Keratinocyte (primary cell): ENCODE results near the gene BNIP5. TPM values are rescaled to one million over a fixed set of nuclear protein-coding genes. Genes with fewer than 3 reads are reported as not detected.
A peak's percentile ranks its signal among the peaks of the same experiment; 100 is the strongest.

Source experiments
- DNase-seq: peaks from one replicate; pipeline ENCODE4 v3.0.0-alpha.2; 2011; ENCODE audit warnings: low read depth, missing footprints, low spot score
- FAIRE-seq: peaks from 2 replicates; lab custom pipeline; 2011; peaks lifted over from hg19 to GRCh38; lab: Jason Lieb, UNC
- H2AFZ ChIP-seq: 2 replicates; pipeline ENCODE4 v1.6.0; 2012; ENCODE audit warnings: low read length, control low read depth, inconsistent platforms; ENCODE audit not compliant: control insufficient read depth
- H3K27ac ChIP-seq: 2 replicates; pipeline ENCODE4 v1.5.1; 2011; ENCODE audit warnings: low read length; ENCODE audit not compliant: control insufficient read depth, insufficient read depth
- H3K27me3 ChIP-seq: 3 replicates; pipeline ENCODE4 v1.6.0; 2011; ENCODE audit warnings: low read length; ENCODE audit not compliant: control insufficient read depth, insufficient read depth; ENCODE audit errors: extremely low read depth
- H3K36me3 ChIP-seq, 2 experiments: 2 replicates in 1 of 2; 3 replicates in 1 of 2; pipeline ENCODE4 v1.5.1; 2011; ENCODE audit warnings: low read length in 2 of 2, mild to moderate bottlenecking in 1 of 2; ENCODE audit not compliant: control insufficient read depth in 2 of 2, insufficient read depth in 2 of 2; ENCODE audit errors: extremely low read depth in 1 of 2
- H3K4me1 ChIP-seq: 3 replicates; pipeline ENCODE4 v1.5.1; 2011; ENCODE audit warnings: low read length; ENCODE audit not compliant: control insufficient read depth, insufficient read depth; ENCODE audit errors: extremely low read depth
- H3K4me2 ChIP-seq: 3 replicates; pipeline ENCODE4 v1.6.0; 2011; ENCODE audit warnings: low read depth, low read length; ENCODE audit not compliant: control insufficient read depth, insufficient read depth; ENCODE audit errors: extremely low read depth
- H3K4me3 ChIP-seq, 3 experiments: fragments of 200-600 bp in 1 of 3; sonication (generic) in 1 of 3; 2 replicates in 2 of 3; 3 replicates in 1 of 3; pipeline ENCODE4 v1.5.1; 2011 to 2016; ENCODE audit warnings: low read length in 3 of 3, mild to moderate bottlenecking in 3 of 3, control low read depth in 2 of 3, inconsistent platforms in 1 of 3, low read depth in 1 of 3, mixed read lengths in 1 of 3, mixed run types in 1 of 3, moderate library complexity in 1 of 3; ENCODE audit not compliant: control insufficient read depth in 2 of 3, insufficient read depth in 2 of 3; ENCODE audit errors: extremely low read depth in 1 of 3
- H3K79me2 ChIP-seq: 2 replicates; pipeline ENCODE4 v1.6.0; 2012; ENCODE audit warnings: low read length; ENCODE audit not compliant: control insufficient read depth, insufficient read depth
- H3K9ac ChIP-seq: 3 replicates; pipeline ENCODE4 v1.6.0; 2011; ENCODE audit warnings: low read length; ENCODE audit not compliant: control insufficient read depth, insufficient read depth; ENCODE audit errors: extremely low read depth
- H3K9me1 ChIP-seq: 3 replicates; pipeline ENCODE4 v1.6.0; 2011; ENCODE audit warnings: low read length; ENCODE audit not compliant: control insufficient read depth, insufficient read depth; ENCODE audit errors: extremely low read depth
- H3K9me3 ChIP-seq: 2 replicates; pipeline ENCODE4 v1.5.1; 2012; ENCODE audit warnings: low read depth, low read length; ENCODE audit not compliant: control insufficient read depth
- H4K20me1 ChIP-seq: 3 replicates; pipeline ENCODE4 v1.6.0; 2011; ENCODE audit warnings: low read length; ENCODE audit not compliant: control insufficient read depth, insufficient read depth; ENCODE audit errors: extremely low read depth
- CTCF ChIP-seq, 3 experiments: IDR thresholded peaks in 1 of 3; conservative IDR thresholded peaks in 1 of 3; optimal IDR thresholded peaks in 1 of 3; 2 replicates in 2 of 3; 3 replicates in 1 of 3; pipeline versions ENCODE3 to v1.5.1; 2011; ENCODE audit warnings: low read length in 3 of 3, mild to moderate bottlenecking in 3 of 3, moderate library complexity in 2 of 3, control low read depth in 1 of 3, inconsistent platforms in 1 of 3; ENCODE audit not compliant: insufficient read depth in 2 of 3; ENCODE audit errors: extremely low read depth in 1 of 3
- EZH2 ChIP-seq: IDR thresholded peaks from one replicate; pipeline ENCODE4 v1.6.1; 2012; ENCODE audit warnings: inconsistent platforms, mild to moderate bottlenecking, low read length, moderate library complexity
- dilution Hi-C: fragments of 300-500 bp; cut with MboI; formaldehyde crosslinking; loops from one replicate; pipeline ENCODE4 v1.7.0; 2020; ENCODE audit warnings: low sequenced_read_pairs; ENCODE audit not compliant: extremely low pct_ligation_motif_present
- polyA plus RNA-seq, 5 experiments: library from polyadenylated mRNA; depleted of rRNA in 3 of 5; stranded (reverse) in 3 of 5; stranded (forward) in 1 of 5; unstranded in 1 of 5; fragments of >200 nt; gene quantifications; 1 replicate in 1 of 5; 2 replicates in 3 of 5; 3 replicates in 1 of 5; pipeline versions ENCODE4 v1.2.1 to v1.2.3, GENCODE V29; 2011 to 2012; ENCODE audit warnings: missing spikeins in 2 of 5, low read depth in 1 of 5, low replicate concordance in 1 of 5

The BNIP5 gene
- polyA plus RNA-seq, 1 donor (not counting 4 experiments of a cell fraction or from before 2014, with no cell fraction given) = not detected

GRCh38 chr6:36296240-36296639 lies 40.4 kb downstream of the BNIP5 start:
- Histone ChIP-seq H3K9me1 (no peaks in the 10 kb centered on the region), H3K4me2 (no peak overlapping the region), H3K4me1 (no peaks in the 10 kb centered on the region), H4K20me1 (no peaks in the 10 kb centered on the region), H3K9me3 (no peaks in the 10 kb centered on the region), H3K27ac (no peak overlapping the region), H3K36me3 (no peaks in the 10 kb centered on the region), H3K79me2 (no peaks in the 10 kb centered on the region), H3K9ac (no peak overlapping the region), H3K4me3 (no peak overlapping the region), H2AFZ (no peak overlapping the region), H3K27me3 (peaks cover 5% of the 10 kb centered on the region)
- no peak for DNase-seq
- dilution Hi-C loops = no loop called here
- no peak for TF ChIP-seq EZH2
- TF ChIP-seq CTCF (optimal IDR thresholded peaks at IDR 0.05 in 1 of 3, IDR thresholded peaks at IDR 0.05 in 1 of 3, conservative IDR thresholded peaks at IDR 0.05 in 1 of 3; ENCODE audit: extremely low read depth in 1 of 3, insufficient read depth in 2 of 3, low read length in 3 of 3) = no peak
- FAIRE-seq = peak; percentile 49

GRCh38 chr6:36292170-36292569 lies 44.5 kb downstream of the BNIP5 start:
- H3K9me3 ChIP-seq = no peaks in the 10 kb centered on the region
- FAIRE-seq = no peak
- no peak overlapping the region for H3K4me2 ChIP-seq
- H3K27me3 ChIP-seq = peaks cover 5% of the 10 kb centered on the region
- no peak overlapping the region for H2AFZ ChIP-seq
- H3K4me1 ChIP-seq = peaks cover 15% of the 10 kb centered on the region
- no peak overlapping the region for H3K27ac ChIP-seq
- no peaks in the 10 kb centered on the region for H3K36me3 ChIP-seq
- H3K9ac ChIP-seq = no peak overlapping the region
- H4K20me1 ChIP-seq = no peaks in the 10 kb centered on the region
- H3K4me3 ChIP-seq = no peak overlapping the region
- no peaks in the 10 kb centered on the region for H3K79me2 ChIP-seq
- H3K9me1 ChIP-seq = no peaks in the 10 kb centered on the region
- dilution Hi-C loops = no loop called here
- no peak for DNase-seq
- TF ChIP-seq CTCF (optimal IDR thresholded peaks at IDR 0.05 in 1 of 3, IDR thresholded peaks at IDR 0.05 in 1 of 3, conservative IDR thresholded peaks at IDR 0.05 in 1 of 3; ENCODE audit: extremely low read depth in 1 of 3, insufficient read depth in 2 of 3, low read length in 3 of 3) = no peak
- TF ChIP-seq EZH2 = no peak
